Heart left ventricle (tissue), 16 donors: Measurements from ENCODE around the gene IMPDH2. TPM values are rescaled to one million over a fixed set of nuclear protein-coding genes. Genes with fewer than 3 reads are reported as not detected.

Experiments used
- ATAC-seq, 4 donors: fragments of 200-7000 bp; cut with Tn5 transposase; one replicate each; pipeline ENCODE4 v1.9.1; 2020 to 2022; ENCODE audit warnings: moderate library complexity in 4 of 4, mild to moderate bottlenecking in 3 of 4, moderate number of reproducible peaks in 1 of 4
- DNase-seq, 5 donors: peaks; one replicate each; pipeline ENCODE4 v3.0.0-alpha.2; 2020
- H3K27ac ChIP-seq, 12 donors: fragments of 200-600 bp; sonication (generic) in 4 of 12; one replicate each; pipeline versions ENCODE4 v1.5.0 to v1.8.0; 2016 to 2022; ENCODE audit warnings: mild to moderate bottlenecking in 2 of 12
- H3K27me3 ChIP-seq, 9 donors: fragments of 200-600 bp; sonication (generic) in 2 of 9; one replicate each; pipeline versions ENCODE4 v1.5.1 to v1.8.0; 2016 to 2022; ENCODE audit warnings: mild to moderate bottlenecking in 3 of 9
- H3K36me3 ChIP-seq, 9 donors: fragments of 200-600 bp; sonication (generic) in 2 of 9; one replicate each; pipeline versions ENCODE4 v1.5.0 to v1.8.0; 2018 to 2022; ENCODE audit warnings: mild to moderate bottlenecking in 2 of 9
- H3K4me1 ChIP-seq, 12 donors: fragments of 200-600 bp; sonication (generic) in 4 of 12; one replicate each; pipeline versions ENCODE4 v1.5.0 to v1.8.0; 2016 to 2022; ENCODE audit warnings: mild to moderate bottlenecking in 3 of 12
- H3K4me3 ChIP-seq, 12 donors: fragments of 200-600 bp; sonication (generic) in 4 of 12; one replicate each; pipeline versions ENCODE4 v1.5.0 to v1.8.0; 2017 to 2022; ENCODE audit warnings: mild to moderate bottlenecking in 9 of 12, moderate library complexity in 4 of 12
- H3K9me3 ChIP-seq, 12 donors: fragments of 200-600 bp; sonication (generic) in 4 of 12; one replicate each; pipeline versions ENCODE4 v1.5.0 to v1.8.0; 2016 to 2022; ENCODE audit warnings: mild to moderate bottlenecking in 1 of 12
- CTCF ChIP-seq, 12 donors: fragments of 200-600 bp; sonication (generic) in 4 of 12; IDR thresholded peaks; one replicate each; pipeline versions ENCODE4 v1.5.0 to v1.8.0; 2018 to 2022; ENCODE audit warnings: antibody characterized with exemption in 12 of 12, mild to moderate bottlenecking in 5 of 12
- POLR2A ChIP-seq, 2 donors: fragments of 450-650 bp; IDR thresholded peaks; one replicate each; pipeline ENCODE4 v1.6.1; 2017; ENCODE audit warnings: antibody characterized with exemption in 2 of 2, mild to moderate bottlenecking in 2 of 2, moderate library complexity in 2 of 2
- WGBS, 4 donors: extraction: QIAGEN DNeasy Blood & Tissue Kit in 2 of 4; methylation state at CpG; one replicate each; pipeline versions ENCODE4 v1.1.5 to v1.1.7; 2013 to 2018; 5-methylcytosine and 5-hydroxymethylcytosine counted together
- intact Hi-C, 10 donors: fragments of 100-400 bp; cut with DNase I; formaldehyde crosslinking; loops; one replicate each; pipeline versions ENCODE4 v1.11.1 to v1.14.2; 2022
- polyA plus RNA-seq, 2 donors: library from polyadenylated mRNA; stranded (reverse); fragments of 200-250 nt; gene quantifications; one replicate each; pipeline ENCODE4 v1.2.3, GENCODE V29; 2013
- total RNA-seq, 9 donors: library from RNA; depleted of rRNA in 2 of 9; stranded (reverse); fragments of >200 nt in 2 of 9; fragmentation: NEBNext Ultra II Directional in 3 of 9; extraction: Animal tissue kit (Norgen Biotek cat#: 25700) in 3 of 9; gene quantifications; one replicate each; pipeline versions ENCODE4 v1.1.0 to v1.2.4, GENCODE V29; 2016 to 2023
- donor health status: ischemic (EF 13 %, LVEDD 7.1; RV severe dilation, severe dysfunction).
- donor health status: healthy with polysubstance abuse.
- donor health status: DM: no; HTN: yes; CAD: no.
- donor health status: DM: no; HTN: no; CAD: no.
- donor health status: ischemic (EF 25% LVEDD 6.9; RV normal size, moderate dysfunction).
- donor health status: ischemic (EF 25% LVEDD 5.7; RV mildly dilated, moderate dysfunction).
- donor health status: healthy.
- donor health status: DM: yes; HTN: yes; CAD: no.
- donor health status: ischemic (EF 35%, LVEDD 5.7; RV mildly dilated, moderate dysfunction).
- donor health status: nonischemic (EF 11% LVEDD 7.7; RV severe dilation, severe dysfunction).
- donor health status: DM: yes; HTN: yes; CAD: no.
- donor health status: PGD.
- donor health status: ischemic (EF 29% LVEDD 5.4; RV normal size, mild dysfunction).
- donor health status: nonischemic (EF 23%, LVEDD 6.1; RV moderate dilation, normal function).

IMPDH2 gene
- total and polyA plus RNA-seq, 11 donors: 35.9 to 116 (median 55.4) TPM

DNA sequence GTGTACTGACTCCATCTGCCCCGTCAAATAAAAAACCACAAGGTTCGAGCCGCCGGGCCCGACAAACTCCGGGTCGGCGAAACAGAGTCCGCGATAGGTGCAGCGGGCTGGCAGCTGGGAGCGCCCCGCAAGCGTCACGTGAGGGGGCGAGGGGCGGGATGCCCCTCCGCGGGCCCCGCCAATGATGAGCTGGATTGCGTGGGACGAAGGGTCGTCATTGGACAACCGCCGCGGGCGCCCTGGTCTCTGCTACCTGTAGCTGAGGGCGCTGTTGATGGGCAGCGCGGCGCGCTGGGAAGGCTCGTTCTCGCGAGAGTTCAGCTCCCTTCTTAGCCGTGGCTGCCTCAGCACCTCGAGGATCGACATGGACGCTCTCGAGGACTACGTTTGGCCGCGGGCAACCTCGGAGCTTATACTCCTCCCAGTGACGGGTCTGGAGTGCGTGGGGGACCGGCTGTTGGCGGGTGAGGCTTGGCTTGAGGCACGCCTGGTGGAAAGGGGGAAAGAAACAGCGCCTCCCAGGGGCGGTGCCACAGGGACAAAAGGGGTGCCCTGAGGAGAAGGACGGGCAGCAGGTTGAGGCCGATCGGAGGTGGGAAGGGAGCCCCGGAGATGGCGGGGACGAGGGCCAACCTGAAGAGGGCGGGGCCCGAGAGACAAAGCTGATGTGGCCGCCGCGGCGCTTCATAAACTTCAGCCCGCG, 22.0 kb downstream of the IMPDH2 start, which contains the start of gene WDR6:
Gene WDR6, plus strand, starts transcription at position 324 of the 703 bp plus-strand sequence. Its CDS starts 41 bp downstream, at position 365.
- H3K4me1 ChIP-seq: peaks cover 0 to 21% (median 16%) of the 10 kb centered on the region in 12 donors
- H3K27ac ChIP-seq: peak within 1 kb of the TSS; percentile 70 to 99 (median 94)
- H3K27me3 ChIP-seq: no peaks in the 10 kb centered on the region
- WGBS, 4 donors: 0% methylated on average over 39 to 65 of the region's 65 CpGs
- DNase-seq (peak; percentile 95 to 98 (median 98)), ATAC-seq (peak; percentile 90 to 94 (median 92))
- H3K36me3 ChIP-seq: peaks cover 0 to 15% (median 6%) of the 10 kb centered on the region in 9 donors
- no peaks in the 10 kb centered on the region for H3K9me3 ChIP-seq
- intact Hi-C loops: no loop called here
- TF ChIP-seq POLR2A (IDR thresholded peaks at IDR 0.05) (peak in 1 of 2 donors; percentile 77), CTCF (IDR thresholded peaks at IDR 0.05) (peak in 10 of 12 donors; percentile 36 to 70 (median 50))
- H3K4me3 ChIP-seq: peak within 1 kb of the TSS; percentile 62 to 94 (median 77)

- peaks cover 0 to 20% (median 16%) of the 10 kb centered on the region in 12 donors for H3K4me1 ChIP-seq
- H3K36me3 ChIP-seq: peaks cover 0 to 13% (median 1%) of the 10 kb centered on the region in 9 donors
- ATAC-seq: peak in 3 of 4 donors; percentile 1 to 13 (median 8)
- no peaks in the 10 kb centered on the region for H3K27me3 ChIP-seq
- 1 to 6% (median 4%) methylated on average over 17 to 32 of the region's 32 CpGs for WGBS, 4 donors
- peak overlapping the region; percentile 70 to 99 (median 94) for H3K27ac ChIP-seq
- TF ChIP-seq POLR2A (IDR thresholded peaks at IDR 0.05) (no peak), CTCF (IDR thresholded peaks at IDR 0.05) (no peak)
- peak in 3 of 5 donors; percentile 39 to 58 (median 54) for DNase-seq
- peak overlapping the region; percentile 62 to 94 (median 77) for H3K4me3 ChIP-seq
- intact Hi-C loops: no loop called here
- no peaks in the 10 kb centered on the region for H3K9me3 ChIP-seq
These were observed 22.7 kb downstream of the IMPDH2 start for GRCh38 chr3:49006408-49007067.

GRCh38 chr3:49005998-49006397, 23.2 kb downstream of the IMPDH2 start:
- peaks cover 0 to 20% (median 16%) of the 10 kb centered on the region in 12 donors for H3K4me1 ChIP-seq
- no peak for TF ChIP-seq POLR2A (IDR thresholded peaks at IDR 0.05)
- no peak for TF ChIP-seq CTCF (IDR thresholded peaks at IDR 0.05)
- WGBS, 4 donors: 93 to 100% (median 95%) methylated on average over 4 to 5 of the region's 5 CpGs
- no peaks in the 10 kb centered on the region for H3K9me3 ChIP-seq
- no peak for ATAC-seq
- peaks cover 0 to 16% (median 0%) of the 10 kb centered on the region in 9 donors for H3K36me3 ChIP-seq
- intact Hi-C loops: no loop called here
- peak overlapping the region in 5 of 12 donors; percentile 91 to 99 (median 96) for H3K27ac ChIP-seq
- peak in 1 of 5 donors; percentile 33 for DNase-seq
- H3K27me3 ChIP-seq: no peaks in the 10 kb centered on the region
- peak overlapping the region in 7 of 12 donors; percentile 62 to 91 (median 75) for H3K4me3 ChIP-seq

DNA sequence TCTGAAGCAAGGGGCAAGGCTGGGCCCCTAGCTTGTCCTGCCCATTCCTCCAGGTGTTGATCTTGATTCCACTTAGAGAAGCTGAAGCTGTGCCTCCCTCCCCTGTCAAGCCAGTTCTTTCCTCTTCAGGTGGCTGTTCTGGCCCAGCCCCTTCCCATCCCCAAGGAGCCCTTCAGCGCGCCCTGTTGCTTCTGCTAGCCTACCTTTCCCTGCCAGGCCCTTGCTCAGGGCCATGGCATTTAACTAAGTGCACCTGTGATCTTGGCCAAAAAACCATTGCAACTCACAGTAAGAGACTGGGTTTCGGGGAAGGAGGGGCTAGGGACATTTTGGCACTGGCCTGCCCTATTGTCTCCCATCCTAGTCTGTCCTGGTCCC, 23.9 kb downstream of the IMPDH2 start:
- H3K4me1 ChIP-seq: peaks cover 0 to 20% (median 16%) of the 10 kb centered on the region in 12 donors
- no peak overlapping the region for H3K27ac ChIP-seq
- no peaks in the 10 kb centered on the region for H3K9me3 ChIP-seq
- 94 to 100% (median 98%) methylated on average over 3 of the region's 3 CpGs for WGBS, 4 donors
- DNase-seq (no peak), ATAC-seq (no peak)
- H3K36me3 ChIP-seq: peaks cover 0 to 16% (median 0%) of the 10 kb centered on the region in 9 donors
- no peaks in the 10 kb centered on the region for H3K27me3 ChIP-seq
- no peak overlapping the region for H3K4me3 ChIP-seq
- no peak for TF ChIP-seq CTCF (IDR thresholded peaks at IDR 0.05)
- no peak for TF ChIP-seq POLR2A (IDR thresholded peaks at IDR 0.05)
- intact Hi-C loops: no loop called here
